ENCODE measurements around the gene MAGEA2. TPM values are rescaled to one million over a fixed set of nuclear protein-coding genes. Genes with fewer than 3 reads are reported as not detected.
"Not testable (repeated sequence)": the region's sequence is repeated elsewhere in the genome, so short reads cannot be mapped to it uniquely, and the experiment has no call there.

Gene MAGEA2
- polyA plus RNA-seq, 3 donors, result not detected

DNA sequence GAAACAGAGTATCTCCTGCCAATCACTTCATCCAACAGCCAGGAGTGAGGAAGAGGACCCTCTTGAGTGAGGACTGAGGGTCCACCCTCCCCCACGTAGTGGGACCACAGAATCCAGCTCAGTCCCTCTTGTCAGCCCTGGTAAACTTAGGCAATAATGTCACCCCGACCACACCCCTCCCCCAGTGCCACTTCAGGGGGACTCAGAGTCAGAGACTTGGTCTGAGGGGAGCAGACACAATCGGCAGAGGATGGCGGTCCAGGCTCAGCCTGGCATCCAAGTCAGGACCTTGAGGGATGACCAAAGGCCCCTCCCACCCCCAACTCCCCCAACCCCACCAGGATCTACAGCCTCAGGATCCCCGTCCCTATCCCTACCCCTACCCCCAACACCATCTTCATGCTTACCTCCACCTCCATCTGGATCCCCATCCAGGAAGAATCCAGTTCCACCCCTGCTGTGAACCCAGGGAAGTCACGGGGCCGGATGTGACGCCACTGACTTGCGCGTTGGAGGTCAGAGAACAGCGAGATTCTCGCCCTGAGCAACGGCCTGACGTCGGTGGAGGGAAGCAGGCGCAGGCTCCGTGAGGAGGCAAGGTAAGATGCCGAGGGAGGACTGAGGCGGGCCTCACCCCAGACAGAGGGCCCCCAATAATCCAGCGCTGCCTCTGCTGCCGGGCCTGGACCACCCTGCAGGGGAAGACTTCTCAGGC is 20.2 kb downstream of the MAGEA2 start, which contains the start of the genes CSAG1 and MAGEA12:
Gene CSAG1 (minus strand): TSS at position 461 of the 715 bp plus-strand sequence. CDS start 1,261 bp downstream, outside the sequence.
Gene MAGEA12 (plus strand): TSS at position 497 of the 715 bp plus-strand sequence. CDS start 2,405 bp downstream, outside the sequence.
- H3K27ac Mint-ChIP-seq, result peak within 1 kb of the TSS in 1 of 7 donors; percentile 20

DNA sequence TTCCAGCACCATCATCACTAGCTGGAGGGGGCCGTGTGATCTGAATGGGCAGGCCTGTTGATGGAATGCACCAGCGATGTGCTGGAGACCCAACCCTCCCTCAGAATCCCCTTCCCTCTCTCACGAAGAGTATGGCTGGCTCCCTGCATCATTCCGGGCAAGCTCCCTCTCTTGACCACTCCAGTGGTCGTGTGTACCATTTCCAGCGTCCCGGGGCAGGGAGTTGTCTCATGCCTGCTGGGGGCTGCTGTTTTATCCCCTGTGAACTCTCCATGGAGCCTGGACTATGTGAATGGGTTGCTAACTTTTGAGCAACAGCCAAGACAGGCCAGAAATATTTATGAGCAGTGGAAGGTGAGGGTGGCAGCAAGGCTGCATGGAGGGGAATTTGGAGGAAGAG is 28.2 kb downstream of the MAGEA2 start:
- H4K20me1 ChIP-seq (ENCODE audit: insufficient read depth, low read length), result no peaks in the 10 kb centered on the region

More for the DNA sequence above, 20.2 kb downstream of the MAGEA2 start, which contains the start of the genes CSAG1 and MAGEA12:
- no peak within 1 kb of the TSS for H3K27ac ChIP-seq (ENCODE audit: low read depth in 1 of 2, low read length in 2 of 2)
- H3K4me2 ChIP-seq (replicated peaks; ENCODE audit: extremely low read depth, low read length, poor library complexity, severe bottlenecking), result no peak within 1 kb of the TSS
- H3K4me3 ChIP-seq (replicated peaks in 1 of 3; ENCODE audit: low read depth in 2 of 3, low read length in 3 of 3), result no peak within 1 kb of the TSS
- Mint-ChIP-seq H3K4me3 (no peak within 1 kb of the TSS), H3K4me1 (no peaks in the 10 kb centered on the region), H3K9me3 (peaks cover 0 to 15% (median 6%) of the 10 kb centered on the region in 7 donors), H3K27me3 (ENCODE audit: low read depth in 3 of 3) (peaks cover 0 to 4% (median 2%) of the 10 kb centered on the region in 3 donors), H3K36me3 (no peaks in the 10 kb centered on the region)
- intact Hi-C loops (cut with micrococcal nuclease), result no loop called here
- H3K9me3 ChIP-seq (replicated peaks in 1 of 2; ENCODE audit: control insufficient read depth in 1 of 2, insufficient read depth in 1 of 2, low read length in 2 of 2), result no peaks in the 10 kb centered on the region
- no peaks in the 10 kb centered on the region for H4K20me1 ChIP-seq (ENCODE audit: insufficient read depth, low read length)
- WGBS (ENCODE audit: insufficient coverage), result no CpG with 5 or more reads among the region's 21 CpGs
- no peaks in the 10 kb centered on the region for H3K4me1 ChIP-seq (ENCODE audit: control insufficient read depth in 1 of 2, insufficient read depth in 2 of 2, low read length in 2 of 2)
- no peaks in the 10 kb centered on the region for H3K27me3 ChIP-seq (ENCODE audit: control insufficient read depth in 2 of 2, insufficient read depth in 2 of 2, low read length in 2 of 2)
- H3K36me3 ChIP-seq (replicated peaks in 1 of 2; ENCODE audit: control insufficient read depth in 1 of 2, insufficient read depth in 2 of 2, low read length in 2 of 2), result no peaks in the 10 kb centered on the region
- DNase-seq, result no peak
- H2AFZ ChIP-seq (ENCODE audit: insufficient read depth, low read depth, low read length, poor library complexity, severe bottlenecking), result no peak within 1 kb of the TSS
- TF ChIP-seq, protein P1, sequence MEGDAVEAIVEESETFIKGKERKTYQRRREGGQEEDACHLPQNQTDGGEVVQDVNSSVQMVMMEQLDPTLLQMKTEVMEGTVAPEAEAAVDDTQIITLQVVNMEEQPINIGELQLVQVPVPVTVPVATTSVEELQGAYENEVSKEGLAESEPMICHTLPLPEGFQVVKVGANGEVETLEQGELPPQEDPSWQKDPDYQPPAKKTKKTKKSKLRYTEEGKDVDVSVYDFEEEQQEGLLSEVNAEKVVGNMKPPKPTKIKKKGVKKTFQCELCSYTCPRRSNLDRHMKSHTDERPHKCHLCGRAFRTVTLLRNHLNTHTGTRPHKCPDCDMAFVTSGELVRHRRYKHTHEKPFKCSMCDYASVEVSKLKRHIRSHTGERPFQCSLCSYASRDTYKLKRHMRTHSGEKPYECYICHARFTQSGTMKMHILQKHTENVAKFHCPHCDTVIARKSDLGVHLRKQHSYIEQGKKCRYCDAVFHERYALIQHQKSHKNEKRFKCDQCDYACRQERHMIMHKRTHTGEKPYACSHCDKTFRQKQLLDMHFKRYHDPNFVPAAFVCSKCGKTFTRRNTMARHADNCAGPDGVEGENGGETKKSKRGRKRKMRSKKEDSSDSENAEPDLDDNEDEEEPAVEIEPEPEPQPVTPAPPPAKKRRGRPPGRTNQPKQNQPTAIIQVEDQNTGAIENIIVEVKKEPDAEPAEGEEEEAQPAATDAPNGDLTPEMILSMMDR (IDR thresholded peaks at IDR 0.05), result no peak
- no peaks in the 10 kb centered on the region for H3K79me2 ChIP-seq (ENCODE audit: insufficient read depth, low read length)
- no peak within 1 kb of the TSS for H3K9ac ChIP-seq (ENCODE audit: insufficient read depth, low read length, poor library complexity, severe bottlenecking)

DNA sequence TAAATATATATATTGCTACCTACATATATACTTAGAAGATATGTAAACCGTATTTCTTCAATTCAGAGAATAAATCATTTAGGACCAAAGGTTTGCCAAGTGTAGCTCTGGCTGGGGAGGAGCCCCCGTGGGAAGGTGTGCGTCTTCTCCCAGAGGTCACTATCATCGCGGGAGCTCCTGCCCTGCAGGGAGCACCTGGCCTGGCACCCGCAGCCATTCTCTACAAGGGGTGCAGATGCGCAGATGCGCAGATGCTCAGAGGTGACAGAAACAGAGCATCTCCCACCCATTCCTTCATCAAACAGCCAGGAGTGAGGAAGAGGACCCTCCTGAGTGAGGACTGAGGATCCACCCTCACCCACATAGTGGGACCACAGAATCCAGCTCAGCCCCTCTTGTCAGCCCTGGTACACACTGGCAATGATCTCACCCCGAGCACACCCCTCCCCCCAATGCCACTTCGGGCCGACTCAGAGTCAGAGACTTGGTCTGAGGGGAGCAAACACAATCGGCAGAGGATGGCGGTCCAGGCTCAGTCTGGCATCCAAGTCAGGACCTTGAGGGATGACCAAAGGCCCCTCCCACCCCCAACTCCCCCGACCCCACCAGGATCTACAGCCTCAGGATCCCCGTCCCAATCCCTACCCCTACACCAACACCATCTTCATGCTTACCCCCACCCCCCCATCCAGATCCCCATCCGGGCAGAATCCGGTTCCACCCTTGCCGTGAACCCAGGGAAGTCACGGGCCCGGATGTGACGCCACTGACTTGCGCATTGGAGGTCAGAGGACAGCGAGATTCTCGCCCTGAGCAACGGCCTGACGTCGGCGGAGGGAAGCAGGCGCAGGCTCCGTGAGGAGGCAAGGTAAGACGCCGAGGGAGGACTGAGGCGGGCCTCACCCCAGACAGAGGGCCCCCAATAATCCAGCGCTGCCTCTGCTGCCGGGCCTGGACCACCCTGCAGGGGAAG is 39.5 kb downstream of the MAGEA2 start, which contains the start of gene MAGEA2B:
Gene MAGEA2B (plus strand): TSS at position 814 of the 973 bp plus-strand sequence. CDS start 2,479 bp downstream, outside the sequence.
- H3K36me3 ChIP-seq (replicated peaks in 1 of 2; ENCODE audit: control insufficient read depth in 1 of 2, insufficient read depth in 2 of 2, low read length in 2 of 2); H3K27ac ChIP-seq (ENCODE audit: low read depth in 1 of 2, low read length in 2 of 2); H3K4me1 Mint-ChIP-seq; H3K27me3 Mint-ChIP-seq (ENCODE audit: low read depth in 3 of 3); H2AFZ ChIP-seq (ENCODE audit: insufficient read depth, low read depth, low read length, poor library complexity, severe bottlenecking); H3K9ac ChIP-seq (ENCODE audit: insufficient read depth, low read length, poor library complexity, severe bottlenecking); H4K20me1 ChIP-seq (ENCODE audit: insufficient read depth, low read length); H3K36me3 Mint-ChIP-seq; H3K4me3 ChIP-seq (replicated peaks in 1 of 3; ENCODE audit: low read depth in 2 of 3, low read length in 3 of 3); H3K27ac Mint-ChIP-seq; H3K4me1 ChIP-seq (ENCODE audit: control insufficient read depth in 1 of 2, insufficient read depth in 2 of 2, low read length in 2 of 2); H3K9me3 ChIP-seq (replicated peaks in 1 of 2; ENCODE audit: control insufficient read depth in 1 of 2, insufficient read depth in 1 of 2, low read length in 2 of 2); DNase-seq; intact Hi-C loops (cut with micrococcal nuclease); H3K79me2 ChIP-seq (ENCODE audit: insufficient read depth, low read length); H3K4me2 ChIP-seq (replicated peaks; ENCODE audit: extremely low read depth, low read length, poor library complexity, severe bottlenecking); H3K4me3 Mint-ChIP-seq; H3K27me3 ChIP-seq (ENCODE audit: control insufficient read depth in 2 of 2, insufficient read depth in 2 of 2, low read length in 2 of 2); H3K9me3 Mint-ChIP-seq: not testable (repeated sequence)
- WGBS (ENCODE audit: insufficient coverage), result no CpG with 5 or more reads among the region's 35 CpGs

More for the DNA sequence above, 28.2 kb downstream of the MAGEA2 start:
- Histone ChIP-seq H3K9ac (ENCODE audit: insufficient read depth, low read length, poor library complexity, severe bottlenecking) (no peak overlapping the region), H2AFZ (ENCODE audit: insufficient read depth, low read depth, low read length, poor library complexity, severe bottlenecking) (no peak overlapping the region), H3K27ac (ENCODE audit: low read depth in 1 of 2, low read length in 2 of 2) (no peak overlapping the region), H3K79me2 (ENCODE audit: insufficient read depth, low read length) (no peaks in the 10 kb centered on the region), H3K4me3 (replicated peaks in 1 of 3; ENCODE audit: low read depth in 2 of 3, low read length in 3 of 3) (no peak overlapping the region), H3K4me2 (replicated peaks; ENCODE audit: extremely low read depth, low read length, poor library complexity, severe bottlenecking) (no peak overlapping the region), H3K27me3 (ENCODE audit: control insufficient read depth in 2 of 2, insufficient read depth in 2 of 2, low read length in 2 of 2) (no peaks in the 10 kb centered on the region), H3K9me3 (replicated peaks in 1 of 2; ENCODE audit: control insufficient read depth in 1 of 2, insufficient read depth in 1 of 2, low read length in 2 of 2) (no peaks in the 10 kb centered on the region), H3K36me3 (replicated peaks in 1 of 2; ENCODE audit: control insufficient read depth in 1 of 2, insufficient read depth in 2 of 2, low read length in 2 of 2) (no peaks in the 10 kb centered on the region), H3K4me1 (ENCODE audit: control insufficient read depth in 1 of 2, insufficient read depth in 2 of 2, low read length in 2 of 2) (no peaks in the 10 kb centered on the region)
- intact Hi-C loops (cut with micrococcal nuclease), result no loop called here
- DNase-seq, result no peak
- Mint-ChIP-seq H3K27me3 (ENCODE audit: low read depth in 3 of 3) (peaks cover 0 to 5% (median 0%) of the 10 kb centered on the region in 3 donors), H3K36me3 (no peaks in the 10 kb centered on the region), H3K27ac (no peak overlapping the region), H3K4me1 (no peaks in the 10 kb centered on the region), H3K4me3 (no peak overlapping the region), H3K9me3 (peaks cover 0 to 18% (median 2%) of the 10 kb centered on the region in 7 donors)
- TF ChIP-seq, protein P1 (IDR thresholded peaks at IDR 0.05), result no peak
- WGBS (ENCODE audit: insufficient coverage), result no CpG with 5 or more reads among the region's 7 CpGs

All from CD14-positive monocyte (primary cell).